Ishikawa (cell line): Measurements from ENCODE around the gene CTNNBL1.

Experiments
- CEBPB ChIP-seq: IDR thresholded peaks from 2 replicates; pipeline ENCODE4 v1.6.1; 2012
- CREB1 ChIP-seq: IDR thresholded peaks from 2 replicates; pipeline ENCODE4 v1.6.1; 2012; ENCODE audit warnings: low read depth
- EGR1 ChIP-seq: IDR thresholded peaks from 2 replicates; pipeline ENCODE4 v1.6.1; 2012
- EP300 ChIP-seq: IDR thresholded peaks from 2 replicates; pipeline ENCODE4 v1.6.1; 2012; ENCODE audit warnings: borderline replicate concordance
- FOXM1 ChIP-seq: IDR thresholded peaks from 2 replicates; pipeline ENCODE4 v1.6.1; 2012; ENCODE audit warnings: low read depth, borderline replicate concordance
- NFIC ChIP-seq: IDR thresholded peaks from 2 replicates; pipeline ENCODE4 v1.6.1; 2012
- RAD21 ChIP-seq: IDR thresholded peaks from 2 replicates; pipeline ENCODE4 v1.6.1; 2012; ENCODE audit warnings: low read depth
- TAF1 ChIP-seq: IDR thresholded peaks from 2 replicates; pipeline ENCODE4 v1.6.1; 2012; ENCODE audit warnings: low read depth, mild to moderate bottlenecking
- TCF12 ChIP-seq: IDR thresholded peaks from 2 replicates; pipeline ENCODE4 v1.6.1; 2012; ENCODE audit warnings: low read depth
- TEAD4 ChIP-seq: IDR thresholded peaks from 2 replicates; pipeline ENCODE4 v1.6.1; 2012
- YY1 ChIP-seq: IDR thresholded peaks from 2 replicates; pipeline ENCODE4 v1.6.1; 2012; ENCODE audit warnings: low read depth
- ZBTB7A ChIP-seq: IDR thresholded peaks from 2 replicates; pipeline ENCODE4 v1.6.1; 2012; ENCODE audit warnings: low read depth
- TF ChIP-seq, protein P1 (sequence below): IDR thresholded peaks from 2 replicates; pipeline ENCODE4 v1.6.1; 2012; ENCODE audit warnings: low read depth, mild to moderate bottlenecking
- TF ChIP-seq, protein P2 (sequence below): IDR thresholded peaks from 2 replicates; pipeline ENCODE4 v1.6.1; 2012
- TF ChIP-seq, protein P3 (sequence below): IDR thresholded peaks from 2 replicates; pipeline ENCODE4 v1.6.1; 2012

CTNNBL1 gene

DNA sequence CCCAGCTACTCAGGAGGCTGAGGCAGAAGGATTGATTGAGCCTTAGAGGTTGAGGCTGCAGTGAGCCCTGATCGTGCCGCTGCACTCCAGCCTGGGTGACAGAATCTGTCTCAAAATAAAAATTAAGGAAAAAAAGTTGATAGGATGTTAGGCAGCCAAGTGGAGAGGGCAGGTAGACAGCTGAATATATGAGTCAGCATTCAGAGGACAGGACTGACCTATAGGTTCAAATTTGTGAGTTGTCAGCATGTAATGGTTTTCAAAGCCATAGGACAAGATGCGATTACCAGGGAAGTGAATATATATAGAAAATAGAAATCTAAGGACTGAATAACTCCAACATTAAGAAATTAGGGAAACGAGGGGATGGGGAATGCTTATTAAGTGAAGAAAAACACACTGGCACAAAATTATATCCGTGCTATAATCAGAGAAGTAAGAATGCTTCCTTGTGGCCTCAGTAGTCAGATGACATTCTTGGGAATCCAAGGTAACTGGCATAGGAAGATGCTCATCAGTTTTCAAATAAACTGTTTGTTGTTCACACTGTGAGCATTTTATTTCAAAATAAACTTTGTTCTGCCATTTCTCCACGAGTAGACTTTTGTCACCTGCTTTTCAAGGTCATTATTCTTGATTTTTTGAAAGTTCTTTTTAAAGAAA is 145.1 kb downstream of the CTNNBL1 start:
- TF ChIP-seq, protein P1, sequence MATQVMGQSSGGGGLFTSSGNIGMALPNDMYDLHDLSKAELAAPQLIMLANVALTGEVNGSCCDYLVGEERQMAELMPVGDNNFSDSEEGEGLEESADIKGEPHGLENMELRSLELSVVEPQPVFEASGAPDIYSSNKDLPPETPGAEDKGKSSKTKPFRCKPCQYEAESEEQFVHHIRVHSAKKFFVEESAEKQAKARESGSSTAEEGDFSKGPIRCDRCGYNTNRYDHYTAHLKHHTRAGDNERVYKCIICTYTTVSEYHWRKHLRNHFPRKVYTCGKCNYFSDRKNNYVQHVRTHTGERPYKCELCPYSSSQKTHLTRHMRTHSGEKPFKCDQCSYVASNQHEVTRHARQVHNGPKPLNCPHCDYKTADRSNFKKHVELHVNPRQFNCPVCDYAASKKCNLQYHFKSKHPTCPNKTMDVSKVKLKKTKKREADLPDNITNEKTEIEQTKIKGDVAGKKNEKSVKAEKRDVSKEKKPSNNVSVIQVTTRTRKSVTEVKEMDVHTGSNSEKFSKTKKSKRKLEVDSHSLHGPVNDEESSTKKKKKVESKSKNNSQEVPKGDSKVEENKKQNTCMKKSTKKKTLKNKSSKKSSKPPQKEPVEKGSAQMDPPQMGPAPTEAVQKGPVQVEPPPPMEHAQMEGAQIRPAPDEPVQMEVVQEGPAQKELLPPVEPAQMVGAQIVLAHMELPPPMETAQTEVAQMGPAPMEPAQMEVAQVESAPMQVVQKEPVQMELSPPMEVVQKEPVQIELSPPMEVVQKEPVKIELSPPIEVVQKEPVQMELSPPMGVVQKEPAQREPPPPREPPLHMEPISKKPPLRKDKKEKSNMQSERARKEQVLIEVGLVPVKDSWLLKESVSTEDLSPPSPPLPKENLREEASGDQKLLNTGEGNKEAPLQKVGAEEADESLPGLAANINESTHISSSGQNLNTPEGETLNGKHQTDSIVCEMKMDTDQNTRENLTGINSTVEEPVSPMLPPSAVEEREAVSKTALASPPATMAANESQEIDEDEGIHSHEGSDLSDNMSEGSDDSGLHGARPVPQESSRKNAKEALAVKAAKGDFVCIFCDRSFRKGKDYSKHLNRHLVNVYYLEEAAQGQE: no peak
- TF ChIP-seq CREB1: no peak
- no peak for TF ChIP-seq TEAD4
- TF ChIP-seq NFIC: no peak

- TF ChIP-seq NFIC: no peak
- TF ChIP-seq RAD21: no peak
- no peak for TF ChIP-seq CREB1
- no peak for TF ChIP-seq EP300
- TF ChIP-seq EGR1: no peak
- TF ChIP-seq FOXM1: no peak
- TF ChIP-seq, protein P2, sequence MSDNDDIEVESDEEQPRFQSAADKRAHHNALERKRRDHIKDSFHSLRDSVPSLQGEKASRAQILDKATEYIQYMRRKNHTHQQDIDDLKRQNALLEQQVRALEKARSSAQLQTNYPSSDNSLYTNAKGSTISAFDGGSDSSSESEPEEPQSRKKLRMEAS: no peak
- no peak for TF ChIP-seq TCF12
- no peak for TF ChIP-seq ZBTB7A
- TF ChIP-seq YY1: no peak
- TF ChIP-seq, protein P3, sequence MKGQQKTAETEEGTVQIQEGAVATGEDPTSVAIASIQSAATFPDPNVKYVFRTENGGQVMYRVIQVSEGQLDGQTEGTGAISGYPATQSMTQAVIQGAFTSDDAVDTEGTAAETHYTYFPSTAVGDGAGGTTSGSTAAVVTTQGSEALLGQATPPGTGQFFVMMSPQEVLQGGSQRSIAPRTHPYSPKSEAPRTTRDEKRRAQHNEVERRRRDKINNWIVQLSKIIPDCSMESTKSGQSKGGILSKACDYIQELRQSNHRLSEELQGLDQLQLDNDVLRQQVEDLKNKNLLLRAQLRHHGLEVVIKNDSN: no peak
- no peak for TF ChIP-seq TEAD4
- TF ChIP-seq, protein P1: no peak
- TF ChIP-seq CEBPB: no peak
- no peak for TF ChIP-seq TAF1
Observed at GRCh38 chr20:37839432-37839827, 145.6 kb downstream of the CTNNBL1 start.

GRCh38 chr20:37839955-37840354 is 146.1 kb downstream of the CTNNBL1 start:
- no peak for TF ChIP-seq ZBTB7A
- TF ChIP-seq NFIC: no peak
- no peak for TF ChIP-seq EGR1

DNA sequence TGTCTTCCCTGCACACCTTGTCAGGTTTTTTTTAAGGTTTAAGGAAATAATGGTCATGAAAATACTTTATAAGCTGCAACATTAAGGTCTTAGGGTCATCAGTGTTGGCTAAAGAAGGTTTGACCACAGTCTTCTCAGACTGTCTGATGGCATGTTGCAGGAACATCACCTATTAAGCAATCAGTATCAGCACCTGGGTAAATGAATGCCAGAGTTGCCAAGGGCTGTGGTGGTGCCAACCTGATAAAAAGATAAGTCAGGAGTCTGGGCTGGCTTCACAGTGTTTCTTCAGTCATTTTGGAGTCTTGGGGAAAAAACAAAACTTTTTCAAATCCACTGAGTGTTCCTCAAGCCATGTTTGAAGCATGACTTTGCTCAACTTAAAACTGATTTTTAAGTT is 147.6 kb downstream of the CTNNBL1 start:
- TF ChIP-seq EP300 (no peak), NFIC (no peak), CREB1 (no peak), TEAD4 (no peak), CEBPB (no peak), FOXM1 (no peak), EGR1 (no peak), YY1 (no peak), TAF1 (no peak)
- TF ChIP-seq, protein P1: no peak
- TF ChIP-seq, protein P2: no peak

DNA sequence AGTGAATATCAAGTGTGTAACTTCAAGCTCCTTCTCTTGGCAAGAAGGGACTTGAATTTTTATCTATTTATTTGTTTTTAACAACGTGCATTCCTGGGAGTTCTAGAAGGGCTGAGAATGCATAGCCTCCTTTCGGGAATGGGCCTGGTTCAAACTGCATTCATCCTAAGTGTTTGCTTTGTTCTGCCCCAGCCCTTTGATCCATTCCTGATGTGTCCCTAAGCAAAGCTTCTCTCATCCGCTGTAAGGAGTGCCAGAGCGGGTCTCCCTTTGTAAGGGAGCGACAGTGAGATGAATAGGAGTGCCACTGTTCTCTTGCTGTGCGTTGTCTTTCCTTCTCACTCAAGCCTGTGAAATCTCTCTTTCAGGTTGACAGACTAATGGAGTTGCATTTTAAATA is 148.1 kb downstream of the CTNNBL1 start:
- TF ChIP-seq RAD21 (no peak), TCF12 (no peak), TAF1 (no peak), EP300 (no peak), CEBPB (no peak), CREB1 (no peak), TEAD4 (no peak), NFIC (no peak), YY1 (no peak), FOXM1 (no peak), ZBTB7A (no peak), EGR1 (no peak)
- TF ChIP-seq, protein P3: no peak
- TF ChIP-seq, protein P2: no peak
- TF ChIP-seq, protein P1: no peak
